T-cell (primary cell): ENCODE measurements around the gene TLX3. TPM values are rescaled to one million over a fixed set of nuclear protein-coding genes. Genes with fewer than 3 reads are reported as not detected.

Experiments used
- ATAC-seq, 4 experiments: fragments of 200-7000 bp in 3 of 4; fragments of 150-1000 bp in 1 of 4; cut with Tn5 transposase; replicated peaks in 1 of 4; 1 replicate in 3 of 4; 2 replicates in 1 of 4; pipeline ENCODE4 v1.10.0; 2021; ENCODE audit warnings: moderate library complexity in 3 of 4, mild to moderate bottlenecking in 2 of 4, moderate number of reproducible peaks in 1 of 4
- CTCF ChIA-PET, 2 donors: fragments of 300-600 bp; sonication (Branson Sonifier 250); formaldehyde crosslinking; loops; one replicate each; lab custom pipeline; 2022; ENCODE audit warnings: antibody characterized with exemption in 2 of 2; lab: Charles Lee
- POLR2A ChIA-PET, 2 donors: fragments of 300-600 bp; sonication (Branson Sonifier 250); formaldehyde crosslinking; loops; one replicate each; lab custom pipeline; 2022; ENCODE audit warnings: antibody characterized with exemption in 2 of 2; lab: Charles Lee
- DNase-seq, 35 experiments: peaks; one replicate each; pipeline versions ENCODE4 v3.0.0 to v3.0.0-alpha.2; 2013 to 2023
- H3K27ac ChIP-seq: one replicate; pipeline ENCODE4 v1.5.1; 2013; ENCODE audit warnings: low read length
- H3K27me3 ChIP-seq, 2 experiments: replicated peaks in 1 of 2; 1 replicate in 1 of 2; 2 replicates in 1 of 2; pipeline versions ENCODE4 v1.6.1 to v1.7.0; 2013; ENCODE audit warnings: low read length in 1 of 2, mixed read lengths in 1 of 2; ENCODE audit not compliant: control insufficient read depth in 2 of 2, insufficient read depth in 2 of 2; ENCODE audit errors: extremely low read depth in 1 of 2
- H3K36me3 ChIP-seq, 2 donors: 1 replicate in 1 of 2; 2 replicates in 1 of 2; pipeline versions ENCODE4 v1.6.1 to v1.7.0; 2013; ENCODE audit warnings: low read length in 1 of 2; ENCODE audit not compliant: control insufficient read depth in 2 of 2, insufficient read depth in 1 of 2; ENCODE audit errors: extremely low read depth in 1 of 2
- H3K4me1 ChIP-seq, 2 experiments: 1 replicate in 1 of 2; 2 replicates in 1 of 2; pipeline versions ENCODE4 v1.6.1 to v1.7.0; 2013; ENCODE audit warnings: low read length in 2 of 2, mixed read lengths in 1 of 2; ENCODE audit not compliant: insufficient read depth in 2 of 2, control insufficient read depth in 1 of 2; ENCODE audit errors: extremely low read depth in 1 of 2
- H3K4me3 ChIP-seq, 2 donors: 1 replicate in 1 of 2; 2 replicates in 1 of 2; pipeline versions ENCODE4 v1.5.1 to v1.7.0; 2013; ENCODE audit warnings: mild to moderate bottlenecking in 2 of 2, low read length in 1 of 2, moderate library complexity in 1 of 2; ENCODE audit not compliant: control insufficient read depth in 1 of 2; ENCODE audit errors: extremely low read depth in 1 of 2
- H3K9me3 ChIP-seq: 2 replicates; pipeline ENCODE4 v1.7.0; 2013
- H3K27ac Mint-ChIP-seq, 2 donors: one replicate each; pipeline ENCODE4 v1.8.0; 2020 to 2021; ENCODE audit warnings: mild to moderate bottlenecking in 2 of 2, mixed read lengths in 2 of 2
- H3K27me3 Mint-ChIP-seq, 2 donors: one replicate each; pipeline ENCODE4 v1.8.0; 2021 to 2022; ENCODE audit warnings: mixed read lengths in 2 of 2
- H3K36me3 Mint-ChIP-seq: one replicate; pipeline ENCODE4 v1.8.0; 2021; ENCODE audit warnings: mixed read lengths
- H3K4me1 Mint-ChIP-seq, 3 donors: one replicate each; pipeline ENCODE4 v1.8.0; 2020 to 2022; ENCODE audit warnings: mixed read lengths in 3 of 3, mild to moderate bottlenecking in 1 of 3
- H3K4me3 Mint-ChIP-seq, 3 donors: one replicate each; pipeline ENCODE4 v1.8.0; 2020 to 2022; ENCODE audit warnings: mild to moderate bottlenecking in 3 of 3, mixed read lengths in 3 of 3, moderate library complexity in 3 of 3
- H3K9me3 Mint-ChIP-seq, 3 donors: one replicate each; pipeline ENCODE4 v1.8.0; 2020 to 2022; ENCODE audit warnings: mixed read lengths in 3 of 3
- WGBS: methylation state at CpG from one replicate; pipeline ENCODE4 v1.1.5; 2013; ENCODE audit warnings: missing lambda C conversion rate; ENCODE audit not compliant: insufficient coverage; 5-methylcytosine and 5-hydroxymethylcytosine counted together
- total RNA-seq, 35 experiments: library from RNA in 6 of 35; stranded (reverse) in 6 of 35; fragments of 120-200 nt in 1 of 35; gene quantifications; one replicate each; pipeline versions ENCODE4 v1.2.1 to v1.2.4 and lab custom pipeline; 2013 to 2026

The TLX3 gene
- total RNA-seq, 5 donors from 2014 or later (not counting 1 experiment from before 2014, with no cell fraction given) = not detected

DNA sequence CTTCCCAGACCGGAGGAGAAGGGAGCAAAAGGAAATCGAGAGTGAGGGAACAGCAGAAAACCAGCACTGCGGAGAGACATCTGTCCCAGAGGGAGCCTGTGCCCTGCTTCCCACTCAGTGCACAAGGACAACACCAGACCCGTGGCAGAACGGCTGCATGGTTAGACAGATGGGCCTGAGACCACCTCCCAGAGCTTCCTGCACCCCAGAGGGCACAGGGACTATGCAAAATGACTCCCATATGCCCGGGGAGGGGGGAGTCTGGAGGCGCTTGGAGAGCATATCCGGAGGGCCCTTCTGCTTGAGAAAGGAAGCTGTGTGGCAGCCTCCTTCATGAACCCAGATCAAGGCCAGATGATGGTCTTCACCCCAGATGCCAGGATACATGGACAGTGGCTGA, 26.6 kb downstream of the TLX3 start:
- CTCF ChIA-PET = interaction anchor here in 1 of 2 donors (0.9 kb wide), 1 partner anchor 128 kb away, joined by 3 read pairs; no protein-coding TSS in a partner anchor

GRCh38 chr5:171336521-171337209, 27.6 kb downstream of the TLX3 start:
- Histone ChIP-seq H3K4me3 (peak overlapping the region; percentile 23 to 47), H3K27me3 (peaks cover 19 to 29% of the 10 kb centered on the region in 2 experiments), H3K9me3 (no peaks in the 10 kb centered on the region), H3K27ac (no peak overlapping the region), H3K4me1 (peaks cover 0 to 8% of the 10 kb centered on the region in 2 experiments), H3K36me3 (no peaks in the 10 kb centered on the region)
- CTCF ChIA-PET = interaction anchor here in 1 of 2 donors (0.9 kb wide), 1 partner anchor 129 kb away, joined by 3 read pairs; no protein-coding TSS in a partner anchor
- peak overlapping the region; percentile 28 to 64 (median 44) for H3K4me3 Mint-ChIP-seq
- DNase-seq (peak in 4 of 35 experiments; percentile 2 to 46 (median 10)), ATAC-seq (peak in 1 of 4 experiments; percentile 30)
- peaks cover 40 to 42% of the 10 kb centered on the region in 2 donors for H3K27me3 Mint-ChIP-seq
- POLR2A ChIA-PET = no interaction called here
- H3K36me3 Mint-ChIP-seq = no peaks in the 10 kb centered on the region
- WGBS = 13% methylated on average over 24 of the region's 31 CpGs
- no peak overlapping the region for H3K27ac Mint-ChIP-seq
- H3K4me1 Mint-ChIP-seq = peaks cover 0 to 11% (median 10%) of the 10 kb centered on the region in 3 donors
- no peaks in the 10 kb centered on the region for H3K9me3 Mint-ChIP-seq

More for the DNA sequence above, 26.6 kb downstream of the TLX3 start:
- Mint-ChIP-seq H3K4me3 (no peak overlapping the region), H3K27ac (no peak overlapping the region), H3K9me3 (no peaks in the 10 kb centered on the region), H3K36me3 (no peaks in the 10 kb centered on the region), H3K27me3 (peaks cover 41 to 42% of the 10 kb centered on the region in 2 donors), H3K4me1 (peaks cover 0 to 11% (median 10%) of the 10 kb centered on the region in 3 donors)
- POLR2A ChIA-PET = no interaction called here
- ATAC-seq (no peak), DNase-seq (no peak)
- peaks cover 19 to 27% of the 10 kb centered on the region in 2 experiments for H3K27me3 ChIP-seq
- WGBS = 75% methylated on average over 7 of the region's 8 CpGs
- no peaks in the 10 kb centered on the region for H3K9me3 ChIP-seq
- peaks cover 0 to 8% of the 10 kb centered on the region in 2 experiments for H3K4me1 ChIP-seq
- H3K4me3 ChIP-seq = no peak overlapping the region
- H3K36me3 ChIP-seq = no peaks in the 10 kb centered on the region
- H3K27ac ChIP-seq = no peak overlapping the region

DNA sequence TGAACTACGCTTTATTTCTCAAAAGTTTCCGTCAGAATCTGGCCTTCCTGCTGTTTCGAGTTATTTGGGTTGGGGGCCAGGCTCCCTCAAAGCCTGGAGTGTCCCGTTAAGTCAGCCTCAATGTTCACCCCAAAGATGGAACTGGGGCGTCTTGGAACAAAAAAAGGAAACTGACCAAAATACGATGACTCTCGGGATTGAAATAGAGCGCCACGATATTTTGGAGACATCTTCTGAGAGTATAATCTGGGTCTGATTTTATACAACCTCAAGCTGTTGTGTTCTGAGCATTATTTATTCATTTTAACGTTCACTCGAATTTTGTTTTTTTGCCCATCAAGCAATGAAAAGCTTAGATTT, 28.1 kb downstream of the TLX3 start:
- Mint-ChIP-seq H3K9me3 (no peaks in the 10 kb centered on the region), H3K4me3 (peak overlapping the region; percentile 28 to 64 (median 44)), H3K27ac (no peak overlapping the region), H3K36me3 (no peaks in the 10 kb centered on the region), H3K27me3 (peaks cover 36 to 37% of the 10 kb centered on the region in 2 donors), H3K4me1 (peaks cover 0 to 11% (median 10%) of the 10 kb centered on the region in 3 donors)
- 20% methylated on average over 7 of the region's 11 CpGs for WGBS
- no peak for DNase-seq
- POLR2A ChIA-PET = no interaction called here
- no peak overlapping the region for H3K4me3 ChIP-seq
- CTCF ChIA-PET = no interaction called here
- peaks cover 19 to 29% of the 10 kb centered on the region in 2 experiments for H3K27me3 ChIP-seq
- no peaks in the 10 kb centered on the region for H3K36me3 ChIP-seq
- H3K9me3 ChIP-seq = no peaks in the 10 kb centered on the region
- H3K4me1 ChIP-seq = peaks cover 0 to 8% of the 10 kb centered on the region in 2 experiments
- H3K27ac ChIP-seq = no peak overlapping the region
- no peak for ATAC-seq

DNA sequence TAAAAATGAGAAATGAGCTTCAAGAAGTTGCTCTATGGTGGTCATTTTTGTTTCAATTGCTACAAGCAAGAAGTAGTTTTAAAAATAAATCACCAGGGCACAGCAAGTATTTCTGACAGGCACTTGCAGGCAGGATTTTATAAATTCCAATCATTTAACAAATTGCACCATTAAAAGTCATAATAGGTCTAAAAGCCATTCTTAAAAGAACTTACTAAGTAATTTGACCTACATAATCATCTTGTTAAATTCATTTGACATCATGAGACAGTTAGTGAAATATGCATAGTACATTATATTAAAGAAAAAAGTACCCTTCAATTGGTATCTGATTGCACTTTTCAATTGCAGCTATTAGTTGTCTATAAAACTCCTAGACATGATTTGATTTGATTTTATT, 31.0 kb downstream of the TLX3 start:
- peaks cover 22 to 33% of the 10 kb centered on the region in 2 donors for H3K27me3 Mint-ChIP-seq
- CTCF ChIA-PET = interaction anchor here (0.6 to 1.6 kb wide), 3 partner anchors 27 to 695 kb away, joined by 3 to 8 read pairs (median 3); no protein-coding TSS in a partner anchor

DNA sequence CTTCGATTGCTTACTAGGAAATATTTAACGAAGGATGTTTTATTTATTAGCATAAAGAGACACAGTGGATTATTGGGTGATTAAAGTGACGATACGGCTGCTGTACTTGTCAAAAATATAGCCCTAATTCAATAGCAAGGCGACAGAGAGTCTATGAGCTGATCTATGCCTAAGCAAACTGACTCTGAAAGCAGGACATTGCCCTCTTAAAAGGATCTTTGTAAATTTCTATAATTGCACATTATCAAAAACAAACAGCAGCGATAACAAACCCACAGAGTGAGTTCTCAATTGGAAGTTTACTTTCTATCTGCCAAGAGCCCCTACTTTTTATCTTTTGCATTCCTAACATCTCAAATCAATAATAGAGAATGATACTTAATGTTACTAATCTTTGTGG, 31.4 kb downstream of the TLX3 start:
- ATAC-seq = no peak
- Mint-ChIP-seq H3K9me3 (no peaks in the 10 kb centered on the region), H3K27me3 (peaks cover 19 to 29% of the 10 kb centered on the region in 2 donors), H3K27ac (no peak overlapping the region), H3K4me3 (no peak overlapping the region), H3K36me3 (no peaks in the 10 kb centered on the region), H3K4me1 (peaks cover 0 to 11% (median 10%) of the 10 kb centered on the region in 3 donors)
- DNase-seq = no peak
- CTCF ChIA-PET = interaction anchor here in 1 of 2 donors (1.6 kb wide), 1 partner anchor 133 kb away, joined by 8 read pairs; no protein-coding TSS in a partner anchor
- POLR2A ChIA-PET = no interaction called here
- no CpG with 5 or more reads among the region's 6 CpGs for WGBS
- no peaks in the 10 kb centered on the region for H3K36me3 ChIP-seq
- H3K27me3 ChIP-seq = peaks cover 17 to 27% of the 10 kb centered on the region in 2 experiments
- peaks cover 0 to 8% of the 10 kb centered on the region in 2 experiments for H3K4me1 ChIP-seq
- no peaks in the 10 kb centered on the region for H3K9me3 ChIP-seq
- no peak overlapping the region for H3K27ac ChIP-seq
- no peak overlapping the region for H3K4me3 ChIP-seq

More for the DNA sequence above, 31.0 kb downstream of the TLX3 start:
- peaks cover 0 to 11% (median 10%) of the 10 kb centered on the region in 3 donors for H3K4me1 Mint-ChIP-seq
- POLR2A ChIA-PET = no interaction called here
- no peak overlapping the region for H3K4me3 Mint-ChIP-seq
- Histone ChIP-seq H3K4me3 (no peak overlapping the region), H3K27ac (no peak overlapping the region), H3K4me1 (peaks cover 0 to 8% of the 10 kb centered on the region in 2 experiments), H3K27me3 (peaks cover 19 to 27% of the 10 kb centered on the region in 2 experiments), H3K36me3 (no peaks in the 10 kb centered on the region), H3K9me3 (no peaks in the 10 kb centered on the region)
- DNase-seq = no peak
- no peaks in the 10 kb centered on the region for H3K9me3 Mint-ChIP-seq
- no peak overlapping the region for H3K27ac Mint-ChIP-seq
- no peak for ATAC-seq
- H3K36me3 Mint-ChIP-seq = no peaks in the 10 kb centered on the region

- no peaks in the 10 kb centered on the region for H3K9me3 Mint-ChIP-seq
- ChIA-PET CTCF (interaction anchor here (0.6 to 2.3 kb wide), 5 partner anchors 135 to 1210 kb away, joined by 3 to 12 read pairs (median 5); no protein-coding TSS in a partner anchor), POLR2A (no interaction called here)
- DNase-seq (peak in 19 of 35 experiments; percentile 1 to 61 (median 12)), ATAC-seq (peak in 1 of 4 experiments; percentile 30)
- WGBS = 56% methylated on average over 16 of the region's 17 CpGs
- Histone ChIP-seq H3K4me3 (no peak overlapping the region), H3K27me3 (peaks cover 5 to 12% of the 10 kb centered on the region in 2 experiments), H3K9me3 (no peaks in the 10 kb centered on the region), H3K27ac (no peak overlapping the region), H3K4me1 (no peaks in the 10 kb centered on the region), H3K36me3 (no peaks in the 10 kb centered on the region)
- no peaks in the 10 kb centered on the region for H3K4me1 Mint-ChIP-seq
- no peak overlapping the region for H3K27ac Mint-ChIP-seq
- no peaks in the 10 kb centered on the region for H3K36me3 Mint-ChIP-seq
- H3K27me3 Mint-ChIP-seq = peaks cover 9 to 15% of the 10 kb centered on the region in 2 donors
- H3K4me3 Mint-ChIP-seq = no peak overlapping the region
These were observed 33.5 kb downstream of the TLX3 start for GRCh38 chr5:171342362-171343111.
